Measurements from ENCODE around the gene CERKL.

The CERKL gene

DNA sequence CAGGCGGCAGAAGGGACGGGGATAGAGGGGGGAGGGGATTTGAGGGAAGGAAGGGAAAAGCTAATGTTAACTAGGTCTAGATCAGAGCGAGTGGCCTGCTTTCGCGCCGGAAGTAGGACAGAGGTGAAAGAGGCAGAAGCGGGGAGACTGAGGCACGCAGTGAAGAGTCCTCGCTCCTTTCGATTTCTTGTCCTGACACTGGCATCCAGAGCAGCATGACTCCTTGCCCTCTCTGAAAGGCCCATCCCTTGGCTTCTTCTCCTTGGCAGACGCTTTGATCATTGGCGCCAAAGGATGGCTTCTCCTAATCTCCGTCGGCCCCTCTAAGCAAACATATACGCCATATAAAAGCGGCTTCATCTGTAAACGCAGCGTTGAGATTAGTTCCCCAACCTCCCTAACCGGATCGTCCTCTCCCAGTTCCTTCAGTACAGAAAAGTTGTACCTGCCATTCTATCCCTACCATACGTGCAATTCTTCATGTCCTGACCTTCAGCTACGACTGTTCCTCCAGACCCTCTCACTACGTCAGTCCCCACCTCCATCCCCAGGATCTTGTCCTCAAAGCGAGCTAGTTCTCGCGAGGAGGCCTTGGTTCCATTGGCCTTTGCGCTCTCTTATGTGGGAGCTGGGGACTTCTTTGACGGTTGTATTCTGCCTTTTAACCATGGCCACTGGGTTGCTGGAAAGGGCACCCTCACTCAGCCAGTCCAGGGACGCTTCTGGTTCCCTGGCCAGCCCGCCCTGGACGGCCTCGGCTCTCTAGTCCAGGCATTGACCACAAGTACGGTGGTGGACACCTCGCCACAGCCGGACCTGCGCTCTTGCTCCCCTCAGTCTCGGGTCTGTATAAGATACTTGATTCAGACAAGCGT lies 24.3 kb upstream of the CERKL start:
- H3K4me3 ChIP-seq (ENCODE audit: low read depth, low read length): no peak overlapping the region
- no peak for DNase-seq (ENCODE audit: low read depth)
- TF ChIP-seq, protein P1, sequence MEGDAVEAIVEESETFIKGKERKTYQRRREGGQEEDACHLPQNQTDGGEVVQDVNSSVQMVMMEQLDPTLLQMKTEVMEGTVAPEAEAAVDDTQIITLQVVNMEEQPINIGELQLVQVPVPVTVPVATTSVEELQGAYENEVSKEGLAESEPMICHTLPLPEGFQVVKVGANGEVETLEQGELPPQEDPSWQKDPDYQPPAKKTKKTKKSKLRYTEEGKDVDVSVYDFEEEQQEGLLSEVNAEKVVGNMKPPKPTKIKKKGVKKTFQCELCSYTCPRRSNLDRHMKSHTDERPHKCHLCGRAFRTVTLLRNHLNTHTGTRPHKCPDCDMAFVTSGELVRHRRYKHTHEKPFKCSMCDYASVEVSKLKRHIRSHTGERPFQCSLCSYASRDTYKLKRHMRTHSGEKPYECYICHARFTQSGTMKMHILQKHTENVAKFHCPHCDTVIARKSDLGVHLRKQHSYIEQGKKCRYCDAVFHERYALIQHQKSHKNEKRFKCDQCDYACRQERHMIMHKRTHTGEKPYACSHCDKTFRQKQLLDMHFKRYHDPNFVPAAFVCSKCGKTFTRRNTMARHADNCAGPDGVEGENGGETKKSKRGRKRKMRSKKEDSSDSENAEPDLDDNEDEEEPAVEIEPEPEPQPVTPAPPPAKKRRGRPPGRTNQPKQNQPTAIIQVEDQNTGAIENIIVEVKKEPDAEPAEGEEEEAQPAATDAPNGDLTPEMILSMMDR (conservative IDR thresholded peaks at IDR 0.05; ENCODE audit: low read depth, low read length): no peak

DNA sequence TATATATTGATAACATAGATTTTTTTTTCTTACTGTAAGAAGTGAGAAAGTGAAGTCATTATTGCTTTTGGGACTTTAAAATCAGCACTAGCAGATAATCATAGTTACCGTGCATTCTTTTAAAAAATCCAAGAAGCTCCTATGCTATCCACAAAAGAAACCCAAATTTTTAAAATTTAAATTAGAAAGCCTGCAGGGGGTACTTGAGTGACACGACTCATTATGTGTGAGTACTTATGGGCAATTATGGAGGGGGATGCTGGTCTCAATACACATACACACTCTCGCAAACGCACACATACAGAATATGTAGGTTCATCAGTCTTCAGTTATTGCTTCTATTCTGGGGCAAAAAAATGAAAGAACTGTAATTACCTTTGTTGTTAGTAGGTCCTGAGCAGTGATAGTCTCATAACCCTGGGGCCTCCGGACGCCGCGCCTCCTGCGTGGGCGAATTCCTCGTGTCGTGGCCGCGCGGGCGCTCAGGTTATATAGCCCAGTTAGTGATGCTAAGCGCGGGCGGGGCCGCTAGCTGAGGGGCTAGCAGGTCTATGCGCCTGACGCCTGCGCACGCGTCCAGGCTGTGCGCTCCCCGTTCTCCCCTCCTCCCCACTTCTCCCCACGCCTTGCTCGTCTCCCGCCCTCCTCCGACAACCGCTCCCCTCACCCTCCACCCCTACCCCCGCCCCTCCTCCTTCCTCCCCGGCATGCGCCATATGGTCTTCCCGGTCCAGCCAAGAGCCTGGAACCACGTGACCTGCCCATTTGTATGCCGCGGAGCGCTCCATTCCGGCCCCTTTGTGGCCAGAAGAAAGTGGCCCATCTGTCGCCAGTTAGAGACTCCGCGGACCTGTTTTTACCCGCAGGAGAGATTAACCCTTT lies 23.4 kb upstream of the CERKL start, which contains the start of gene NEUROD1:
TSS of gene NEUROD1 (minus strand) at position 463 of the 882 bp plus-strand sequence. CDS start 1,657 bp downstream, outside the sequence.
- no peak within 1 kb of the TSS for H3K4me3 ChIP-seq (ENCODE audit: low read depth, low read length)
- no peak for DNase-seq (ENCODE audit: low read depth)
- TF ChIP-seq, protein P1 (conservative IDR thresholded peaks at IDR 0.05; ENCODE audit: low read depth, low read length): no peak

DNA sequence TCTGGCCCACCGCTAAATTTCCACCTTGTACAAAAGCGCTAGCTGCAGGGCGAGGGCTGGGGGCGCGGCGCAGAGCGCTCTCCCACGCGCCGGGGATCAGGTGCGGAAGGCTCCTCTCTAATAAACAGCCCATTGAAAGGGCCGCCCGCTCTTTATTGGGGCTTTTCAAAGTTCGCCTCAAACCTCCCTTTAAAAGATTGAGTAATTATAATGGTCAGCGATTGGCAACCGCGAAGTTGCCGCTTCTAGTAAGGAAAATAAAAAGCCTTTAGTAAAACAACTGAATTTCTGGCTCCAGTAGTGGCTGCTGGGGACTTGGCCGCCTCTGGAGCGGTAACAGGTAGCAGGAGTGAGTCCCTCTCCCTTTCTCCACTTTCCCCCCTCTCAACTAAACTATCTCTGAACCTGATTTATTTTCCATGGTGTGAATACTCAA lies 22.7 kb upstream of the CERKL start:
- TF ChIP-seq, protein P1 (conservative IDR thresholded peaks at IDR 0.05; ENCODE audit: low read depth, low read length): no peak
- no peak overlapping the region for H3K4me3 ChIP-seq (ENCODE audit: low read depth, low read length)
- DNase-seq (ENCODE audit: low read depth): no peak

DNA sequence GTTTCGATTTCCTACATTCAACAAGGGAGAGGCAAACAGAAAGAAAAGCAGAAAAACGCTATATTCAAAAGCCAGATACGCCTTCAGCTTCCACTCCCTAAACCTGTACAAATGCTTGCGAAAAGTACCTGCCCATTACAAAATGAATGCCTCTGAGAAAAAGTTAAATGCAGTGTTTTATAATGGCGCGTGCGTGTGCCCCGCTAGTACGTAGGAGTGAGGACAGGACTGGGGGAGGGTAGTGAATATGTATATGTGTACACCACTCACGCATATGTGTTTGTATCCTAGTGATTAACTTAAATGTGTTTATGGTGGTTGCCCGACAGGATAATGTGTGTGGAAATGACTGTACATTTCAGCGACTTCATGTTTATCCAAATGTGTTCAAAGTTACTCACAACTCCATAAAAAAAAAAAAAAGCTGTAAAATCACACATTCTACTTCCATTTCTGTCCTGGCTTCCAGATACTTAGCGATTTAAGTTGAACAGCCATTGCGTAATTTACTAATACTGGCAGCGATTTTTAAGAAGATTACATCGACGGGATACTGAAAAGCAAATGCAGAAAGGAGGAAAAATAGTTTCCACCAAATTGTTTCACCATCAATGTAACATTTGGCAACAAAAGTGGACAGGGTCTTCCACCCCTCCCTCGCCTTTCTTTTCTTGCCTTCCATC lies 22.1 kb upstream of the CERKL start:
- no peak overlapping the region for H3K4me3 ChIP-seq (ENCODE audit: low read depth, low read length)
- TF ChIP-seq, protein P1 (conservative IDR thresholded peaks at IDR 0.05; ENCODE audit: low read depth, low read length): no peak
- no peak for DNase-seq (ENCODE audit: low read depth)

DNA sequence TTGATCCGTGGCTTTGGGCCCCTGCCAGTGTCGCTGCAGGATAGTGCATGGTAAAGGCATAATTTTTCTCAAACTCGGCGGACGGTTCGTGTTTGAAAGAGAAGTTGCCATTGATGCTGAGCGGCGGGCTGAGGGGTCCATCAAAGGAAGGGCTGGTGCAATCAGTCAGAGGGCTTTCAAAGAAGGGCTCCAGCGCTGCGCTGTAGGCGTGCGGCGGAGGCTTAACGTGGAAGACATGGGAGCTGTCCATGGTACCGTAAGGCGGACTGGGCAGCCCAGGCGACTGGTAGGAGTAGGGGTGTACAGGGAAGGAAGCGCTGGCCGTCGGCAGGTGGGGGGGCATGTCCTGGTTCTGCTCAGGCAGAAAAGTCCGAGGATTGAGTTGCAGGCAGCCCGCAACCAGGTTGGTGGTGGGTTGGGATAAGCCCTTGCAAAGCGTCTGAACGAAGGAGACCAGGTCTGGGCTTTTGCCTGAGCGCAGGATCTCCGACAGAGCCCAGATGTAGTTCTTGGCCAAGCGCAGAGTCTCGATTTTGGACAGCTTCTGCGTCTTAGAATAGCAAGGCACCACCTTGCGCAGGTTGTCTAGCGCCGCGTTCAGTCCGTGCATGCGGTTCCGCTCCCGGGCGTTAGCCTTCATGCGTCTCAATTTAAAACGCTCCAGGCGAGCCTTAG lies 21.1 kb upstream of the CERKL start:
- TF ChIP-seq, protein P1 (conservative IDR thresholded peaks at IDR 0.05; ENCODE audit: low read depth, low read length): no peak
- H3K4me3 ChIP-seq (ENCODE audit: low read depth, low read length): no peak overlapping the region
- DNase-seq (ENCODE audit: low read depth): peak; percentile 86

DNA sequence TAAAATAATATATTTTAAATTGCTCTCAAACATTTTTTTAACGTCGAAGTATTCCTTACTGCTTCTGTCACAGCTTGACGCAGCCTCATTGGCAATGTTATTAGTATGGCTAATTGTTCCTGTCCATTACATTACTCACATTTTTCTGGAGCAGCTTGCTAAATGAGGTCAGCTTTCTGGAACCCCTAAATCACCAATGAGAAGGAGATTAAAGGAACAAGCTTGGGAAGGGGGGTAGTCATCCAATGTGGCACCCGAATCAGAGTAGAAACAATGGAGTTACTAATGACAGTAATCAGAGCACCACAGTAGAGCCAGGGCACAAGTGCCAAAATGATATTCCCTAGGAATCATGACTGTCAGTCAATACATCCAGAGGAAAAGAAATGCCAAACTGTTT lies 18.3 kb upstream of the CERKL start:
- DNase-seq (ENCODE audit: low read depth): no peak
- H3K4me3 ChIP-seq (ENCODE audit: low read depth, low read length): no peak overlapping the region
- TF ChIP-seq, protein P1 (conservative IDR thresholded peaks at IDR 0.05; ENCODE audit: low read depth, low read length): no peak
